Measurements from ENCODE around the gene MYLK. TPM values are rescaled to one million over a fixed set of nuclear protein-coding genes. Genes with fewer than 3 reads are reported as not detected.
"Not testable (repeated sequence)": the region's sequence is repeated elsewhere in the genome, so short reads cannot be mapped to it uniquely, and the experiment has no call there.

Gene MYLK
- total RNA-seq, 1 donor from 2014 or later: 50.5 TPM

DNA sequence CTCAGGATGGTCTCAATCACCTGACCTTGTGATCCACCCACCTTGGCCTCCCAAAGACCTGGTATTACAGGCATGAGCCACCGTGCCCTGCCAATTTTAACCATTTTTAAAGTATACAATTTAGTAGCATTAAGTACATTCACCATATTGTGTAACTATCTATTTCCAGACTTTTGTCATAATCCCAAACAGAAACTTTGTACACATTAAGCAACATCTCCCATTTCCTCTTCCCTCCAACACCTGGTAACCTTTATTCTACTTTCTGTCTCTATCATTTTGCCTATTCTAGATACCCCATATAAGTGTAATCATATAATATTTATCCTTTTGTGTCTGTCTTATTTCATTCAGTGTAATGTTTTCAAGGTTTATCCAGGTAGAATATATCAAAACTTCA, 8.9 kb upstream of the MYLK start:
- no peaks in the 10 kb centered on the region for H3K4me1 Mint-ChIP-seq (ENCODE audit: low read depth, unreplicated experiment)
- Histone ChIP-seq H3K9me3 (ENCODE audit: insufficient read depth, low read depth, low read length) (peaks cover 4% of the 10 kb centered on the region), H3K4me2 (ENCODE audit: low read length) (no peak overlapping the region), H3K36me3 (ENCODE audit: insufficient read depth, low read length) (no peaks in the 10 kb centered on the region), H3K27ac (ENCODE audit: low read depth, low read length) (no peak overlapping the region), H3K4me1 (ENCODE audit: insufficient read depth, low read length) (no peaks in the 10 kb centered on the region), H4K20me1 (ENCODE audit: insufficient read depth, low read length) (no peaks in the 10 kb centered on the region), H3K4me3 (ENCODE audit: insufficient read depth, low read depth, low read length) (no peak overlapping the region), H2AFZ (ENCODE audit: low read depth, low read length) (no peak overlapping the region), H3K9ac (ENCODE audit: low read length) (no peak overlapping the region), H3K27me3 (ENCODE audit: insufficient read depth, low read length) (no peaks in the 10 kb centered on the region), H3K79me2 (ENCODE audit: insufficient read depth, low read length) (no peaks in the 10 kb centered on the region)
- no peak for FAIRE-seq
- H3K27ac Mint-ChIP-seq (ENCODE audit: unreplicated experiment): no peak overlapping the region
- no peaks in the 10 kb centered on the region for H3K27me3 Mint-ChIP-seq (ENCODE audit: low read depth, unreplicated experiment)
- H3K4me3 Mint-ChIP-seq (ENCODE audit: unreplicated experiment): no peak overlapping the region
- no peak for DNase-seq (ENCODE audit: low read depth)
- TF ChIP-seq EZH2 (IDR thresholded peaks at IDR 0.05; ENCODE audit: insufficient read depth, low read length): no peak
- TF ChIP-seq, protein P1, sequence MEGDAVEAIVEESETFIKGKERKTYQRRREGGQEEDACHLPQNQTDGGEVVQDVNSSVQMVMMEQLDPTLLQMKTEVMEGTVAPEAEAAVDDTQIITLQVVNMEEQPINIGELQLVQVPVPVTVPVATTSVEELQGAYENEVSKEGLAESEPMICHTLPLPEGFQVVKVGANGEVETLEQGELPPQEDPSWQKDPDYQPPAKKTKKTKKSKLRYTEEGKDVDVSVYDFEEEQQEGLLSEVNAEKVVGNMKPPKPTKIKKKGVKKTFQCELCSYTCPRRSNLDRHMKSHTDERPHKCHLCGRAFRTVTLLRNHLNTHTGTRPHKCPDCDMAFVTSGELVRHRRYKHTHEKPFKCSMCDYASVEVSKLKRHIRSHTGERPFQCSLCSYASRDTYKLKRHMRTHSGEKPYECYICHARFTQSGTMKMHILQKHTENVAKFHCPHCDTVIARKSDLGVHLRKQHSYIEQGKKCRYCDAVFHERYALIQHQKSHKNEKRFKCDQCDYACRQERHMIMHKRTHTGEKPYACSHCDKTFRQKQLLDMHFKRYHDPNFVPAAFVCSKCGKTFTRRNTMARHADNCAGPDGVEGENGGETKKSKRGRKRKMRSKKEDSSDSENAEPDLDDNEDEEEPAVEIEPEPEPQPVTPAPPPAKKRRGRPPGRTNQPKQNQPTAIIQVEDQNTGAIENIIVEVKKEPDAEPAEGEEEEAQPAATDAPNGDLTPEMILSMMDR (IDR thresholded peaks at IDR 0.05; ENCODE audit: insufficient read depth, low read depth, low read length): no peak
- peaks cover 24% of the 10 kb centered on the region for H3K9me3 Mint-ChIP-seq (ENCODE audit: unreplicated experiment)
- peaks cover 4% of the 10 kb centered on the region for H3K36me3 Mint-ChIP-seq (ENCODE audit: low read depth, unreplicated experiment)

DNA sequence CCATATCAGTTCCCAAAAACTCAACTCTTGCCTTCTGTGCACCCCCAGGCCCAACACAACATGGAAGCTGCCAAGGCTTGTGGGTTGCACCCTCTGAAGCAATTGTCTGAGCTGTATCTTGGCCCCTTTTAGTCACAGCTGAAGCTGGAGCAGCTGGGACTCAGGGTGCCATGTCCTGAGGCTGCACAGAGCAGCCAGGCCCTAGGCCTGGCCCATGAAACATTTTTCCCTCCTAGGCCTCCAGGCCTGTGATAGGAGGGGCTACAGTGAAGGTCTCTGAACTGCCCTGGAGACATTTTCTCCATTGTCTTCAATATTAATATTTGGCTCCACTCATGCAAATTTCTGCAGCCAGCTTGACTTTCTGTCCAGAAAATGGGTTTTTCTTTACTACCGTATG, 8.1 kb upstream of the MYLK start:
- FAIRE-seq: no peak
- Mint-ChIP-seq H3K4me1 (ENCODE audit: low read depth, unreplicated experiment) (no peaks in the 10 kb centered on the region), H3K36me3 (ENCODE audit: low read depth, unreplicated experiment) (peaks cover 4% of the 10 kb centered on the region)

DNA sequence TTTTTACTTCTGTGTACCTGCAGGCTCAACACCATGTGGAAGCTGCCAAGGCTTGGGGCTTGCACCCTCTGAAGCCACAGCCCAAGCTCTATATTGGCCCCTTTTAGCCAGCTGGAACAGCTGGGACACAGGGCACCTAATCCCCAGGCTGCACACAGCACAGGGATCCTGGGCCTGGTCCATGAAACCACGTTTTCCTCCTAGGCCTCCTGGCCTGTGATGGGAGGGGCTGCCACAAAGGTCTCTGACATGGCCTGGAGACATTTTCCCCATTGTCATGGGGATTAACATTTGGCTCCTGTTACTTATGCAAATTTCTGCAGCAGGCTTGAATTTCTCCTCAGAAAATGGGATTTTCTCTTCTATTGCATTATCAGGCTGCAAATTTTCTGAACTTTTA, 6.9 kb upstream of the MYLK start:
- not testable (repeated sequence) for H3K4me3 Mint-ChIP-seq (ENCODE audit: unreplicated experiment); DNase-seq (ENCODE audit: low read depth); H4K20me1 ChIP-seq (ENCODE audit: insufficient read depth, low read length); H3K27ac ChIP-seq (ENCODE audit: low read depth, low read length); H3K9ac ChIP-seq (ENCODE audit: low read length); FAIRE-seq; H2AFZ ChIP-seq (ENCODE audit: low read depth, low read length); H3K36me3 ChIP-seq (ENCODE audit: insufficient read depth, low read length); H3K4me1 Mint-ChIP-seq (ENCODE audit: low read depth, unreplicated experiment); H3K27me3 Mint-ChIP-seq (ENCODE audit: low read depth, unreplicated experiment); H3K4me1 ChIP-seq (ENCODE audit: insufficient read depth, low read length); H3K27ac Mint-ChIP-seq (ENCODE audit: unreplicated experiment); H3K4me2 ChIP-seq (ENCODE audit: low read length); H3K36me3 Mint-ChIP-seq (ENCODE audit: low read depth, unreplicated experiment); H3K9me3 ChIP-seq (ENCODE audit: insufficient read depth, low read depth, low read length); H3K79me2 ChIP-seq (ENCODE audit: insufficient read depth, low read length); H3K4me3 ChIP-seq (ENCODE audit: insufficient read depth, low read depth, low read length); H3K27me3 ChIP-seq (ENCODE audit: insufficient read depth, low read length)
- H3K9me3 Mint-ChIP-seq (ENCODE audit: unreplicated experiment): peaks cover 24% of the 10 kb centered on the region

More for the DNA sequence above, 8.1 kb upstream of the MYLK start:
- Mint-ChIP-seq H3K4me3 (ENCODE audit: unreplicated experiment) (no peak overlapping the region), H3K27ac (ENCODE audit: unreplicated experiment) (no peak overlapping the region), H3K27me3 (ENCODE audit: low read depth, unreplicated experiment) (no peaks in the 10 kb centered on the region), H3K9me3 (ENCODE audit: unreplicated experiment) (peaks cover 24% of the 10 kb centered on the region)
- Histone ChIP-seq H3K79me2 (ENCODE audit: insufficient read depth, low read length) (no peaks in the 10 kb centered on the region), H2AFZ (ENCODE audit: low read depth, low read length) (no peak overlapping the region), H3K27ac (ENCODE audit: low read depth, low read length) (no peak overlapping the region), H3K27me3 (ENCODE audit: insufficient read depth, low read length) (no peaks in the 10 kb centered on the region), H3K4me3 (ENCODE audit: insufficient read depth, low read depth, low read length) (no peak overlapping the region), H3K9me3 (ENCODE audit: insufficient read depth, low read depth, low read length) (peaks cover 4% of the 10 kb centered on the region), H3K4me2 (ENCODE audit: low read length) (no peak overlapping the region), H4K20me1 (ENCODE audit: insufficient read depth, low read length) (no peaks in the 10 kb centered on the region), H3K36me3 (ENCODE audit: insufficient read depth, low read length) (no peaks in the 10 kb centered on the region), H3K4me1 (ENCODE audit: insufficient read depth, low read length) (no peaks in the 10 kb centered on the region), H3K9ac (ENCODE audit: low read length) (no peak overlapping the region)
- DNase-seq (ENCODE audit: low read depth): no peak
- no peak for TF ChIP-seq EZH2 (IDR thresholded peaks at IDR 0.05; ENCODE audit: insufficient read depth, low read length)

DNA sequence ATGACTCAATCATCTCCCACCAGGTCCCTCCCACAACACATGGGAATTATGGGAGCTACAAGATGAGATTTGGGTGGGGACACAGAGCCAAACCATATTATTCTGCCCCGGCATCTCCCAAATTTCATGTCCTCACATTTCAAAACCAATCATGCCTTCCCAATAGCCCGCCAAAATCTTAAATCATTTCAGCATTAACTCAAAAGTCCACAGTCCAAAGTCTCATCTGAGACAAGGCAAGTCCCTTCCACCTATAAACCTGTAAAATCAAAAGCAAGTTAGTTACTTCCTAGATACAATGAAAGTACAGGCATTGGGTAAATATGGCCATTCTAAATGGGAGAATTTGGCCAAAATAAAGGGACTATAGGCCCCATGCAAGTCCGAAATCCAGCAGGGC, 6.0 kb upstream of the MYLK start:
- not testable (repeated sequence) for H3K4me2 ChIP-seq (ENCODE audit: low read length); H3K27ac ChIP-seq (ENCODE audit: low read depth, low read length); H3K79me2 ChIP-seq (ENCODE audit: insufficient read depth, low read length); H3K9me3 ChIP-seq (ENCODE audit: insufficient read depth, low read depth, low read length); H3K27ac Mint-ChIP-seq (ENCODE audit: unreplicated experiment); FAIRE-seq; H3K9ac ChIP-seq (ENCODE audit: low read length); H4K20me1 ChIP-seq (ENCODE audit: insufficient read depth, low read length); H3K27me3 Mint-ChIP-seq (ENCODE audit: low read depth, unreplicated experiment); H3K4me1 ChIP-seq (ENCODE audit: insufficient read depth, low read length); H3K36me3 Mint-ChIP-seq (ENCODE audit: low read depth, unreplicated experiment); H2AFZ ChIP-seq (ENCODE audit: low read depth, low read length); H3K36me3 ChIP-seq (ENCODE audit: insufficient read depth, low read length); H3K4me3 ChIP-seq (ENCODE audit: insufficient read depth, low read depth, low read length); H3K4me3 Mint-ChIP-seq (ENCODE audit: unreplicated experiment); DNase-seq (ENCODE audit: low read depth); H3K27me3 ChIP-seq (ENCODE audit: insufficient read depth, low read length); H3K4me1 Mint-ChIP-seq (ENCODE audit: low read depth, unreplicated experiment)
- H3K9me3 Mint-ChIP-seq (ENCODE audit: unreplicated experiment): peaks cover 24% of the 10 kb centered on the region

Measured in astrocyte (in vitro differentiated cells and primary cell).